GM10248 (cell line): ENCODE results near the gene CMTM6.
A peak's percentile ranks its signal among the peaks of the same experiment; 100 is the strongest.

Experiments
- CTCF ChIA-PET: fragments of 300-600 bp; sonication (Branson Sonifier 250); formaldehyde crosslinking; extraction: SDS; loops from one replicate; lab custom pipeline; 2021; ENCODE audit warnings: antibody characterized with exemption; lab: Yijun Ruan, JAX
- POLR2A ChIA-PET: fragments of 350-650 bp; sonication (Branson Sonifier 250); formaldehyde crosslinking; extraction: SDS; loops from one replicate; lab custom pipeline; 2020; ENCODE audit warnings: antibody characterized with exemption; lab: Yijun Ruan, JAX
- DNase-seq: peaks from one replicate; pipeline ENCODE4 v3.0.0; 2012; ENCODE audit errors: extremely low spot score
- CTCF ChIP-seq: IDR thresholded peaks from 2 replicates; pipeline ENCODE4 v1.5.1; 2012; ENCODE audit warnings: mild to moderate bottlenecking, low read depth; ENCODE audit errors: extremely low read depth, missing control alignments, control extremely low read depth

Gene CMTM6

DNA sequence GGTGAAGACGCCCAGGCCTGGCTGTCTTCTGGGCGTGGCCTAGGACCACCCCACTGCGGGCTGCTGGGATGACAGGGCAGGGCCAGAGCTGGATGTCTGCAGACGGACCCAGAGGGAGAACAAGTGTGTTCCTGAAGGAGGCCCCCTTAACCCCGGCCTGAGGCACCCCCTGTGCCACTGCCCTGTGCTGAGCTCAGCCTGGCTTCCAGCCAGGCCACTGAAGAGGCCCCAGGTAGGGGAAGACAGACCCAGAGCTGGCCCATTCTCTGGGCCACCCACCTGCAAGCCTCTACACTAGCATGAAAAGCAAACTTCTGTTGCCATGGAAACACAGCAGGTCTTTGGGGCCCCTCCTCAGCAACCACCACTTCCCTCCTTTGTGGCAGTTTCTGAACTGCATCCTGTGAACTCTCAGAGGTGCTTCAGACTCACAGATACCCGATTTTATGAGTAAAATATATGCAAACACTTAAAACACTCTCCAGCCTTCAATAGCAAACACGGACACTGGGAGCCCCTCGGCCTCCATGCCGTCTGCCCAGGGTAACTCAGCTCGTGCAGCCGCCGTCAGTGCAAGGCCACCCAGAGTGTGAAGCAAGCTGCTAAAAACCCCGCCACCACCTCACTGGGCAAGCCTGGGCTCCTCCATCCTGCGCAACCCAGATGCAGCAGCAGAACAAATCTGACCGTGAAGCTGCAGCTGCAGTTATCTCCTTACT, 42.5 kb downstream of the CMTM6 start:
- peak; percentile 84 for DNase-seq
- CTCF ChIA-PET = interaction anchor here (0.9 to 7.3 kb wide), 4 partner anchors 9 to 90 kb away, joined by 3 to 104 read pairs (median 4); no protein-coding TSS in a partner anchor
- POLR2A ChIA-PET = no interaction called here
- no peak for TF ChIP-seq CTCF

GRCh38 chr3:32459450-32459849, 43.2 kb downstream of the CMTM6 start:
- POLR2A ChIA-PET = no interaction called here
- no peak for TF ChIP-seq CTCF
- no peak for DNase-seq
- CTCF ChIA-PET = interaction anchor here (0.9 to 7.3 kb wide), 2 partner anchors 9 to 84 kb away, joined by 3 to 104 read pairs; no protein-coding TSS in a partner anchor

- ChIA-PET CTCF (interaction anchor here (0.9 to 7.3 kb wide), 7 partner anchors 11 to 83 kb away, joined by 3 to 104 read pairs (median 6); no protein-coding TSS in a partner anchor), POLR2A (no interaction called here)
- DNase-seq = peak; percentile 50
- TF ChIP-seq CTCF = no peak
These were observed 44.6 kb downstream of the CMTM6 start for GRCh38 chr3:32457971-32458471.

DNA sequence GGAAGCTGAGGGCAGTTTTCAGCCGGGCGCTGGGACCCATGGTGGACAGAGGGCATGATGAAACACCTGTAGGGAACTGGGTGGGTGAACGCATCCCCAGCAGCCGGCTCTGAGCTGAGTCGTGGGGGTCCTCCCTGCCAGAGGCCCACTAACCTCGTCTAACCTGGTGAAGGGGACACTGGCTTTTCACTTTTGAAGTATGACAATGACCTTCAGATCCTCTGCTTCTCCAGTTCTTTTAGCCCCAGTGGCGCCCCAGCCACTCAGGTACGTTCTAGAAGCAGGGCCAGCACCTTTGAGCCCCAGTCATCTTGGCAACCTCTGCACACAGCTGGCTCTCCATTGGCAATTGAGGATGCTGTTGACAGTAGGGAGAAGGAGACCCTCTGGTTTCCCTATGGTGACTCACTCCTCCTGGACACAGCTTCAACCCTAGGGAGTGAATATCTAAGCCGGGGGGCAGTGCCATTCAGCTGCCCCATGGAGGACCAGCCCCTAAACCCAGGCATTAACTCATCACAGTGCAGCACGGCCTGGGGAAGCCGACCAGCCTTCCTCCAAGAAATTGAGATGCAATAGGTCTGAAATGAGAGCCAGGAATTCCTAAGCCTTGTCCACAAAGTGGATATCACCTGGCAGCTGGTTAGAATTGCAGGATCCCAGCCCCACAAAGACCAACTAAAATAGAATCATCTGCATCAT, 46.1 kb downstream of the CMTM6 start:
- ChIA-PET CTCF (interaction anchor here (0.9 to 7.3 kb wide), 7 partner anchors 9 to 82 kb away, joined by 3 to 104 read pairs (median 3); no protein-coding TSS in a partner anchor), POLR2A (no interaction called here)
- DNase-seq = no peak
- no peak for TF ChIP-seq CTCF

DNA sequence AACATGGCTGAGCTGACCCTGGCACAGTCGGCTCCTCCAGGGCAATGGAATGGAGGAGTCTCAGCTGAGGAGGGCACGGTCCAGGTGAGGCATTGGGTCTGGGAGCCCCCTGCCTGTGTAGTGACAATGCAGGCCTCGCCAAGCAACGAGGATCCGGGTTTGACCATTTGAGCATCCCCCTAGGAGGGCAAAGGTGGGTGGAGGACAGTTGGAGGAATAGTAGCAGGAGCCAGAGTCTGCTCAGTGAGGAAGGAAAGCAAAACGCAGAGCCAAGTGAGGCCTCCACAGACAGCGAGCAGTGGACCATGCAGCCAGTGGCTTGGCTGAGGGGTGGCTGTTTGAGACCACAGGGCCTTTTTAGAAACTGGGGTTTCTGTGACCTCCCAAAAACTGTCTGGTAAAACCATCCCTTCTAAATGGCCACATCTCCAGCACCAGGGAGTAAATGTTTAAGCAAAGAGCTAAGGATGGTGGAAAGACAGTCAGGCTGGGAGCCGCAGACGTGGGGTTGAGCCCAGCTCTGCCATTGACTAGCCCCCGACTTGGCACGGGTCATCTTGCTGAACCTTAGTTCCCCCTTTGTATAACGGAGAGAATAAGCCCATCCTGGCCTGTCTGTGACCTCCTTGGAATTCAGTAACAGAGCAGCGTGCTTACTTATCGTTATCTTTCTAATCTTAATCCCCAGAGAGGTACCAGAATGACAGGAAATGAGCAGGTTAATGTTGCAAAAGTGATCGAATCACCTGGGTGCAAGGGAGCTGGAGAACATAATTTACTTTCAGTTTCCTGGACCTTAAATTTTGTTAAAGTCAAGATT, 46.8 kb downstream of the CMTM6 start:
- CTCF ChIA-PET = interaction anchor here (0.9 to 7.3 kb wide), 9 partner anchors 8 to 81 kb away, joined by 3 to 104 read pairs (median 4); no protein-coding TSS in a partner anchor
- POLR2A ChIA-PET = no interaction called here
- TF ChIP-seq CTCF = no peak
- DNase-seq = no peak
